GM23338 (cell line): ENCODE measurements around the gene HS6ST3. TPM values are rescaled to one million over a fixed set of nuclear protein-coding genes. Genes with fewer than 3 reads are reported as not detected.

Source experiments
- ATAC-seq: fragments of 200-7000 bp; cut with Tn5 transposase; 3 replicates; pipeline ENCODE4 v1.9.1; 2020
- DNase-seq: peaks from one replicate; pipeline ENCODE4 v3.0.0-alpha.2; 2015; ENCODE audit warnings: low spot score
- H2AFZ ChIP-seq: fragments of 200-600 bp; sonication (generic); 2 replicates; pipeline ENCODE4 v1.8.0; 2016; ENCODE audit warnings: antibody characterized with exemption, mild to moderate bottlenecking, moderate library complexity
- H3F3A ChIP-seq: fragments of 200-600 bp; sonication (generic); replicated peaks from 2 replicates; pipeline ENCODE4 v1.8.0; 2017; ENCODE audit warnings: antibody characterized with exemption, mixed run types, low read depth
- H3K27ac ChIP-seq: fragments of 200-600 bp; sonication (generic); 2 replicates; pipeline ENCODE4 v1.6.1; 2016; ENCODE audit warnings: low read depth
- H3K27me3 ChIP-seq: fragments of 200-600 bp; sonication (generic); 2 replicates; pipeline ENCODE4 v1.8.0; 2016; ENCODE audit warnings: mild to moderate bottlenecking, mixed run types, moderate library complexity; ENCODE audit not compliant: insufficient read depth
- H3K36me3 ChIP-seq: fragments of 200-600 bp; sonication (generic); 2 replicates; pipeline ENCODE4 v1.8.0; 2016; ENCODE audit warnings: mild to moderate bottlenecking; ENCODE audit not compliant: insufficient read depth
- H3K4me1 ChIP-seq: fragments of 200-600 bp; sonication (generic); 2 replicates; pipeline ENCODE4 v1.8.0; 2016; ENCODE audit warnings: mild to moderate bottlenecking, moderate library complexity; ENCODE audit not compliant: insufficient read depth
- H3K4me2 ChIP-seq: fragments of 200-600 bp; sonication (generic); 2 replicates; pipeline ENCODE4 v1.7.1; 2017; ENCODE audit warnings: mixed run types
- H3K4me3 ChIP-seq: fragments of 200-600 bp; sonication (generic); 2 replicates; pipeline ENCODE4 v1.6.1; 2016; ENCODE audit warnings: mixed run types
- H3K79me2 ChIP-seq: fragments of 200-600 bp; sonication (generic); replicated peaks from 2 replicates; pipeline ENCODE4 v1.8.0; 2017; ENCODE audit warnings: mild to moderate bottlenecking; ENCODE audit not compliant: insufficient read depth
- H3K9me2 ChIP-seq: fragments of 200-600 bp; sonication (generic); 2 replicates; pipeline ENCODE4 v1.8.0; 2017; ENCODE audit not compliant: insufficient read depth
- H4K20me1 ChIP-seq: fragments of 200-600 bp; sonication (generic); replicated peaks from 2 replicates; pipeline ENCODE4 v1.8.0; 2017; ENCODE audit warnings: mild to moderate bottlenecking; ENCODE audit not compliant: insufficient read depth
- H3K27ac Mint-ChIP-seq: 2 replicates; pipeline ENCODE4 v1.8.0; 2020; ENCODE audit warnings: inconsistent platforms, mild to moderate bottlenecking, moderate library complexity, mixed read lengths
- H3K27me3 Mint-ChIP-seq: 3 replicates; pipeline ENCODE4 v1.8.0; 2022; ENCODE audit warnings: low read depth, mild to moderate bottlenecking, moderate library complexity, mixed read lengths, inconsistent platforms; ENCODE audit not compliant: insufficient read depth, poor library complexity
- H3K36me3 Mint-ChIP-seq: 3 replicates; pipeline ENCODE4 v1.8.0; 2021; ENCODE audit warnings: low read depth, mild to moderate bottlenecking, inconsistent platforms, moderate library complexity, mixed read lengths
- H3K4me1 Mint-ChIP-seq: 3 replicates; pipeline ENCODE4 v1.8.0; 2020; ENCODE audit warnings: mild to moderate bottlenecking, inconsistent platforms, mixed read lengths
- H3K4me3 Mint-ChIP-seq: 3 replicates; pipeline ENCODE4 v1.8.0; 2021; ENCODE audit warnings: moderate library complexity, mild to moderate bottlenecking, inconsistent platforms, mixed read lengths
- H3K9me3 Mint-ChIP-seq: 3 replicates; pipeline ENCODE4 v1.8.0; 2020; ENCODE audit warnings: moderate library complexity, mild to moderate bottlenecking, inconsistent platforms, mixed read lengths
- CTCF ChIP-seq, 2 experiments: fragments of 200-600 bp in 1 of 2; sonication (generic) in 1 of 2; conservative IDR thresholded peaks; 2 replicates each; pipeline versions ENCODE4 v1.5.1 to v1.6.1; 2016 to 2017; ENCODE audit warnings: antibody characterized with exemption in 2 of 2, low read depth in 2 of 2, mild to moderate bottlenecking in 2 of 2, moderate library complexity in 1 of 2
- ETS1 ChIP-seq: IDR thresholded peaks from 2 replicates; pipeline ENCODE4 v1.6.1; 2016; ENCODE audit warnings: antibody characterized with exemption
- EZH2 ChIP-seq: fragments of 200-600 bp; sonication (generic); IDR thresholded peaks from one replicate; pipeline ENCODE4 v1.8.0; 2017; ENCODE audit warnings: antibody characterized with exemption, mild to moderate bottlenecking, low read depth; ENCODE audit not compliant: unreplicated experiment
- JUNB ChIP-seq: IDR thresholded peaks from one replicate; pipeline ENCODE4 v1.6.1; 2016; ENCODE audit warnings: antibody characterized with exemption; ENCODE audit not compliant: unreplicated experiment
- NANOG ChIP-seq: IDR thresholded peaks from 2 replicates; pipeline ENCODE4 v1.6.1; 2016; ENCODE audit warnings: antibody characterized with exemption, borderline replicate concordance
- REST ChIP-seq: IDR thresholded peaks from one replicate; pipeline ENCODE4 v1.6.1; 2018; ENCODE audit warnings: antibody characterized with exemption; ENCODE audit not compliant: unreplicated experiment
- ZNF331 ChIP-seq: fragments of 250-450 bp; sonication (Bioruptor Pico); IDR thresholded peaks from 2 replicates; pipeline ENCODE4 v1.5.0; 2020; ENCODE audit warnings: low read depth, mild to moderate bottlenecking, moderate library complexity
- ZNF462 ChIP-seq: fragments of 250-450 bp; sonication (Bioruptor Pico); IDR thresholded peaks from 2 replicates; pipeline ENCODE4 v1.5.0; 2020; ENCODE audit warnings: mild to moderate bottlenecking, moderate library complexity
- polyA plus RNA-seq: library from polyadenylated mRNA; unstranded; fragments of >200 nt; fragmentation: Nextera tagmentation; extraction: Ambion mirVana; gene quantifications from 2 replicates; pipeline ENCODE4 v1.2.1, GENCODE V29; 2016
- total RNA-seq: library from RNA; depleted of rRNA; stranded (reverse); fragments of >200 nt; shearing (Covaris generic); gene quantifications from 2 replicates; pipeline ENCODE4 v1.2.3, GENCODE V29; 2014

The HS6ST3 gene
- total and polyA plus RNA-seq, 2 experiments from 2014 or later: 0.52 to 0.80 TPM

- TF ChIP-seq CTCF (conservative IDR thresholded peaks at IDR 0.05; ENCODE audit: low read depth in 2 of 2) (no peak), NANOG (no peak), REST (no peak), ETS1 (no peak), JUNB (no peak)
Measured at GRCh38 chr13:96792736-96793403, 703.0 kb downstream of the HS6ST3 start (continued).

- no peak overlapping the region for H3K4me2 ChIP-seq
- no peak overlapping the region for H2AFZ ChIP-seq
- Mint-ChIP-seq H3K27me3 (no peaks in the 10 kb centered on the region), H3K4me3 (no peak overlapping the region), H3K4me1 (no peaks in the 10 kb centered on the region), H3K9me3 (no peaks in the 10 kb centered on the region), H3K27ac (no peak overlapping the region), H3K36me3 (no peaks in the 10 kb centered on the region; the same call in 2 of the 3 replicates)
- H4K20me1 ChIP-seq: no peaks in the 10 kb centered on the region
- DNase-seq: no peak
- H3K4me3 ChIP-seq: no peak overlapping the region
- H3K27me3 ChIP-seq: no peaks in the 10 kb centered on the region
- H3F3A ChIP-seq: no peaks in the 10 kb centered on the region
- H3K27ac ChIP-seq: no peak overlapping the region
- H3K4me1 ChIP-seq: no peaks in the 10 kb centered on the region
- no peaks in the 10 kb centered on the region for H3K36me3 ChIP-seq
- no peaks in the 10 kb centered on the region for H3K79me2 ChIP-seq
- ATAC-seq: no peak
- H3K9me2 ChIP-seq: 0 out of 2 replicates have a peak, but pooled peaks cover 3% of the 10 kb centered on the region
- TF ChIP-seq EZH2: no peak
- no peak for TF ChIP-seq ZNF331 (CRISPR knock-in tag)
- TF ChIP-seq CTCF (conservative IDR thresholded peaks at IDR 0.05; ENCODE audit: low read depth in 2 of 2): no peak
- TF ChIP-seq ZNF462 (CRISPR knock-in tag): no peak
- no peak for TF ChIP-seq JUNB
Measured at GRCh38 chr13:96793404-96793755, 703.5 kb downstream of the HS6ST3 start.
